ENCODE data around the gene GABRB3.
A peak's percentile ranks its signal among the peaks of the same experiment; 100 is the strongest.

GABRB3 gene

DNA sequence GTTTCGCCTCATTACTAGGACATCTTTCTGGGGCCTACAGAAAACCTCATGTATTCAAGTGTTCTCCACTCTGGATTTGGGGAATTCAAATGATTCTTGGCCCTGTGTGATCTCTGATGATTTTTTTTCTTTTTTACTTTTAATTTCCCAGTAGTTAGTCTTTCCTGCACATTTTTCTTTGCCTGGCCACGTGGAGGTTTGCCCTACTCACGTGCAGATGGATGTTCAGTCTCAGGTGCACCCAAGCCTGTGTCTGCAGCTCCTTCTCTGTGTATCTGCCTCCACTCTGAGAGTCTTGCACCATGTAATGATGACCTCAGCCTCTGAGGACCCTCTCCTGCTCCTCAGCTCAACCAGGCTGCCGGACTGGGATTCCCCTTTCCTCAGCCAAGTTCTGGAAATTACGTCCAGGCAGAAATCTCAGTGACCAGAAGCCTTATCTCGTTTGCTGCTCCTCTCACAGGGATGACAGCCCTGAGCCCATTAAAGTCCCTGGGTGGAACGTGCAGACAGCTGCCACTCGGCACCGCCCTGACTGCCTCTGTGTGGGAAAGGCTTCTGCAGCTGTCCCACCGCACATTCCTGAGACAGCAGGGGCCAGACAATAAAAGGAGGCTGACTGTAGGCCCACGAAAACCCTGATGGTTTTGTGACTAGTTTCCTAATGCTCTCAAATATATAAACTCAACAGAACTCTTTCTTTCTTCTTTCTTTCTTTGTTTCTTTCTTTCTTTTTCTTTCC lies 31.4 kb upstream of the GABRB3 start:
- TF ChIP-seq CTCF (IDR thresholded peaks at IDR 0.05; ENCODE audit: low read depth, low read length): no peak
- peaks cover 5% of the 10 kb centered on the region; the same call in 1 of the 2 replicates for H3K27me3 ChIP-seq
- no peak overlapping the region for H3K4me3 ChIP-seq (ENCODE audit: low read depth, low read length)
- no peaks in the 10 kb centered on the region for H3K9me3 ChIP-seq
- no peaks in the 10 kb centered on the region for H3K36me3 ChIP-seq
- H3K4me1 ChIP-seq: no peaks in the 10 kb centered on the region
- no peak for DNase-seq

- H3K36me3 ChIP-seq: no peaks in the 10 kb centered on the region
- TF ChIP-seq CTCF (IDR thresholded peaks at IDR 0.05; ENCODE audit: low read depth, low read length): no peak
- DNase-seq: peak; percentile 22
Measured at GRCh38 chr15:26790118-26790517, 17.3 kb upstream of the GABRB3 start.

DNA sequence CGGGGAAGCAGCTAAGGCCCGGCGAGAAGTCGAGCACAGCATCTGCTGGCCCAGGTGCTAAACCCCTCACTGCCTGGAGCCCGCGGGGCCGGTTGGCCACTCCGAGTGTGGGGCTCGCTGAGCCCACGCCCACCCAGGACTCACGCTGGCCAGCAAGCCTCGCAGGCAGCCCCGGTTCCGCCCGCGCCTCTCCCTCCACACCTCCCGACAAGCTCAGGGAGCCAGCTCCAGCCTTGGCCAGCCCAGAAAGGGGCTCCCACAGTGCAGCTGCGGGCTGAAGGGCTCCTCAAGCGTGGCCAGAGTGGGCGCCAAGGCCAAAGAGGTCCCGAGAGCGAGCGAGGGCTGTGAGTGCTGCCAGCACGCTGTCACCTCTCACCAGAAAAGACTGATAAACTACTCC lies 8.9 kb upstream of the GABRB3 start:
- H3K4me3 ChIP-seq (ENCODE audit: low read depth, low read length): no peak overlapping the region
- H3K36me3 ChIP-seq: no peaks in the 10 kb centered on the region
- no peak for DNase-seq
- H3K27me3 ChIP-seq: no peaks in the 10 kb centered on the region
- H3K4me1 ChIP-seq: no peaks in the 10 kb centered on the region
- no peaks in the 10 kb centered on the region for H3K9me3 ChIP-seq
- TF ChIP-seq CTCF (IDR thresholded peaks at IDR 0.05; ENCODE audit: low read depth, low read length): no peak

More at GRCh38 chr15:26790118-26790517, 17.3 kb upstream of the GABRB3 start:
- Histone ChIP-seq H3K4me3 (ENCODE audit: low read depth, low read length) (no peak overlapping the region), H3K4me1 (no peaks in the 10 kb centered on the region), H3K9me3 (no peaks in the 10 kb centered on the region), H3K27me3 (no peaks in the 10 kb centered on the region)

DNA sequence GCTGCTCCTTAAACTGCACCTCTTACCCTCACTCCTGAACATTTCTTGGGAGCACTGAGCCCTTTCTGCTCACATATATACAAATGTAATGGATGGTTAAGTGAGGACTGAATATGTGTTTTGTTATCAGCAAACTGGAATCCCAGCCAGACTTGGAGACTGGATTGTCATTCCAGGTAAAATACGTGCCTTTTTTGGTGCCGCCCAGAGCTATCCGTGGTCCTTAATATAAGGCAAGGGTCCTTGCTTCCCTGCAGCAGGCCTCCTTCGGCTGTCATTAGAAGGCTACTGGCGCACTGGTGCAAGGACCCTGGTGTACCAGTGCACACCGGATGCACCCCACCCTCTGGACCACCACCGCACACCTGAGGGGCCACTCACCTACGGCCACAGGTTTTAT lies 1.1 kb upstream of the GABRB3 start:
- Histone ChIP-seq H3K4me1 (no peaks in the 10 kb centered on the region; the same call in 1 of the 2 replicates), H3K9me3 (no peaks in the 10 kb centered on the region), H3K4me3 (ENCODE audit: low read depth, low read length) (peak overlapping the region; percentile 53), H3K36me3 (no peaks in the 10 kb centered on the region), H3K27me3 (no peaks in the 10 kb centered on the region)
- no peak for TF ChIP-seq CTCF (IDR thresholded peaks at IDR 0.05; ENCODE audit: low read depth, low read length)
- no peak for DNase-seq

DNA sequence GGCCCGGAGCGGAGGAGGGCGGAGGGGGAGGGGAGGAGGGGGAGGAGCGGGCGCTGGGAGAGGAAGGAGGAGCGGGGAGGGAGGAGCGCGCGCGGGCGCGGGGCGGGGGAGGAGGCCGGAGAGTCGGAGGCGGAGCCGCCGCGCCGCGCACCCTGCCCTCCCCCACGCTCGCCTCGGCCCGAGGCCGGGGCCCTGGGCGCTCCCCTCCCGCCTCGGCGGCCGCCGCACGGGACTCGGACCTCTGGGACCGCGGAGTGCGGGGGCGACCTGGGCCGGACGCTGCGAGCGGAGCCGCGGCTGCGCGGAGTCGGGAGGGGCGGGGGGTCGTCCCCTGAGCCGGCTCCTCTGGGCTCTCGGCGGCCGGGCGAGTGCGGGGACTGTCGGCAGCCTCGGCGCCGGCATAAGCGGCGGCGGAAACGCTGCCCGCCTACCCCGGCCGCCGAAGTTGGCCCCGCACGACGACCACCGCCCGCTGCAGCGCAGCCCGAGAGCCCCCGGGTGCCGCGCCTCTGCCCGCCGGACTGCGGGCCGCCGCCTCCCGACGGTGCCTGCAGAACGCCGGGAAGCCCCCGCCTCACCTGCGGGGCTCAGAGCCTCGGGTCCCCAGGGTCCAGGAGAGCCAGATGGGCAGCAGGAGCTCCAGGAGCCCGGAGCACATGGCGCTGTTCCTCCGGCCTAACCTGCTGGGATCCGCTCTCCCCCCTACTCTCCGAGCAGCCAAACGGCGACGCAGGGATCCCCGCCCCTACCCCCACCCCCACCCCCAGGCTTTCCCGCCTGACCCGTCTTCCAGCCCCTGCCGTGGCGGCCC lies 406 bp upstream of the GABRB3 start:
- Histone ChIP-seq H3K4me1 (no peaks in the 10 kb centered on the region; the same call in 1 of the 2 replicates), H3K4me3 (ENCODE audit: low read depth, low read length) (peak overlapping the region; percentile 73), H3K36me3 (no peaks in the 10 kb centered on the region), H3K27me3 (no peaks in the 10 kb centered on the region), H3K9me3 (no peaks in the 10 kb centered on the region)
- DNase-seq: peak; percentile 93
- no peak for TF ChIP-seq CTCF (IDR thresholded peaks at IDR 0.05; ENCODE audit: low read depth, low read length)

Data from BE2C (cell line).